Heart left ventricle (tissue), 16 donors: ENCODE measurements around the gene CENPU. TPM values are rescaled to one million over a fixed set of nuclear protein-coding genes. Genes with fewer than 3 reads are reported as not detected.
A peak's percentile ranks its signal among the peaks of the same experiment; 100 is the strongest.

Experiments used
- ATAC-seq, 4 donors: fragments of 200-7000 bp; cut with Tn5 transposase; one replicate each; pipeline ENCODE4 v1.9.1; 2020 to 2022; ENCODE audit warnings: moderate library complexity in 4 of 4, mild to moderate bottlenecking in 3 of 4, moderate number of reproducible peaks in 1 of 4
- DNase-seq, 5 donors: peaks; one replicate each; pipeline ENCODE4 v3.0.0-alpha.2; 2020
- H3K27ac ChIP-seq, 12 donors: fragments of 200-600 bp; sonication (generic) in 4 of 12; one replicate each; pipeline versions ENCODE4 v1.5.0 to v1.8.0; 2016 to 2022; ENCODE audit warnings: mild to moderate bottlenecking in 2 of 12
- H3K27me3 ChIP-seq, 9 donors: fragments of 200-600 bp; sonication (generic) in 2 of 9; one replicate each; pipeline versions ENCODE4 v1.5.1 to v1.8.0; 2016 to 2022; ENCODE audit warnings: mild to moderate bottlenecking in 3 of 9
- H3K36me3 ChIP-seq, 9 donors: fragments of 200-600 bp; sonication (generic) in 2 of 9; one replicate each; pipeline versions ENCODE4 v1.5.0 to v1.8.0; 2018 to 2022; ENCODE audit warnings: mild to moderate bottlenecking in 2 of 9
- H3K4me1 ChIP-seq, 12 donors: fragments of 200-600 bp; sonication (generic) in 4 of 12; one replicate each; pipeline versions ENCODE4 v1.5.0 to v1.8.0; 2016 to 2022; ENCODE audit warnings: mild to moderate bottlenecking in 3 of 12
- H3K4me3 ChIP-seq, 12 donors: fragments of 200-600 bp; sonication (generic) in 4 of 12; one replicate each; pipeline versions ENCODE4 v1.5.0 to v1.8.0; 2017 to 2022; ENCODE audit warnings: mild to moderate bottlenecking in 9 of 12, moderate library complexity in 4 of 12
- H3K9me3 ChIP-seq, 12 donors: fragments of 200-600 bp; sonication (generic) in 4 of 12; one replicate each; pipeline versions ENCODE4 v1.5.0 to v1.8.0; 2016 to 2022; ENCODE audit warnings: mild to moderate bottlenecking in 1 of 12
- POLR2A ChIP-seq, 2 donors: fragments of 450-650 bp; IDR thresholded peaks; one replicate each; pipeline ENCODE4 v1.6.1; 2017; ENCODE audit warnings: antibody characterized with exemption in 2 of 2, mild to moderate bottlenecking in 2 of 2, moderate library complexity in 2 of 2
- WGBS, 4 donors: extraction: QIAGEN DNeasy Blood & Tissue Kit in 2 of 4; methylation state at CpG; one replicate each; pipeline versions ENCODE4 v1.1.5 to v1.1.7; 2013 to 2018; 5-methylcytosine and 5-hydroxymethylcytosine counted together
- intact Hi-C, 10 donors: fragments of 100-400 bp; cut with DNase I; formaldehyde crosslinking; loops; one replicate each; pipeline versions ENCODE4 v1.11.1 to v1.14.2; 2022
- polyA plus RNA-seq, 2 donors: library from polyadenylated mRNA; stranded (reverse); fragments of 200-250 nt; gene quantifications; one replicate each; pipeline ENCODE4 v1.2.3, GENCODE V29; 2013
- total RNA-seq, 9 donors: library from RNA; depleted of rRNA in 2 of 9; stranded (reverse); fragments of >200 nt in 2 of 9; fragmentation: NEBNext Ultra II Directional in 3 of 9; extraction: Animal tissue kit (Norgen Biotek cat#: 25700) in 3 of 9; gene quantifications; one replicate each; pipeline versions ENCODE4 v1.1.0 to v1.2.4, GENCODE V29; 2016 to 2023
- TF ChIP-seq, protein P1 (sequence below), 12 donors: fragments of 200-600 bp; sonication (generic) in 4 of 12; IDR thresholded peaks; one replicate each; pipeline versions ENCODE4 v1.5.0 to v1.8.0; 2018 to 2022; ENCODE audit warnings: antibody characterized with exemption in 12 of 12, mild to moderate bottlenecking in 5 of 12
- donor health status: ischemic (EF 13 %, LVEDD 7.1; RV severe dilation, severe dysfunction).
- donor health status: healthy with polysubstance abuse.
- donor health status: DM: no; HTN: yes; CAD: no.
- donor health status: DM: no; HTN: no; CAD: no.
- donor health status: ischemic (EF 25% LVEDD 6.9; RV normal size, moderate dysfunction).
- donor health status: ischemic (EF 25% LVEDD 5.7; RV mildly dilated, moderate dysfunction).
- donor health status: healthy.
- donor health status: DM: yes; HTN: yes; CAD: no.
- donor health status: ischemic (EF 35%, LVEDD 5.7; RV mildly dilated, moderate dysfunction).
- donor health status: nonischemic (EF 11% LVEDD 7.7; RV severe dilation, severe dysfunction).
- donor health status: DM: yes; HTN: yes; CAD: no.
- donor health status: PGD.
- donor health status: ischemic (EF 29% LVEDD 5.4; RV normal size, mild dysfunction).
- donor health status: nonischemic (EF 23%, LVEDD 6.1; RV moderate dilation, normal function).

The CENPU gene
- total and polyA plus RNA-seq, 11 donors: 0.36 to 7.1 (median 1.2) TPM

GRCh38 chr4:184684491-184685189, 49.3 kb downstream of the CENPU start:
- no peak overlapping the region for H3K4me3 ChIP-seq
- 48 to 69% (median 63%) methylated on average over 5 of the region's 5 CpGs for WGBS, 4 donors
- no peaks in the 10 kb centered on the region for H3K27me3 ChIP-seq
- H3K27ac ChIP-seq: peak overlapping the region in 1 of 12 donors; percentile 59
- intact Hi-C loops: no loop called here
- H3K4me1 ChIP-seq: peaks cover 0 to 33% (median 0%) of the 10 kb centered on the region in 12 donors
- no peak for TF ChIP-seq POLR2A (IDR thresholded peaks at IDR 0.05)
- TF ChIP-seq, protein P1, sequence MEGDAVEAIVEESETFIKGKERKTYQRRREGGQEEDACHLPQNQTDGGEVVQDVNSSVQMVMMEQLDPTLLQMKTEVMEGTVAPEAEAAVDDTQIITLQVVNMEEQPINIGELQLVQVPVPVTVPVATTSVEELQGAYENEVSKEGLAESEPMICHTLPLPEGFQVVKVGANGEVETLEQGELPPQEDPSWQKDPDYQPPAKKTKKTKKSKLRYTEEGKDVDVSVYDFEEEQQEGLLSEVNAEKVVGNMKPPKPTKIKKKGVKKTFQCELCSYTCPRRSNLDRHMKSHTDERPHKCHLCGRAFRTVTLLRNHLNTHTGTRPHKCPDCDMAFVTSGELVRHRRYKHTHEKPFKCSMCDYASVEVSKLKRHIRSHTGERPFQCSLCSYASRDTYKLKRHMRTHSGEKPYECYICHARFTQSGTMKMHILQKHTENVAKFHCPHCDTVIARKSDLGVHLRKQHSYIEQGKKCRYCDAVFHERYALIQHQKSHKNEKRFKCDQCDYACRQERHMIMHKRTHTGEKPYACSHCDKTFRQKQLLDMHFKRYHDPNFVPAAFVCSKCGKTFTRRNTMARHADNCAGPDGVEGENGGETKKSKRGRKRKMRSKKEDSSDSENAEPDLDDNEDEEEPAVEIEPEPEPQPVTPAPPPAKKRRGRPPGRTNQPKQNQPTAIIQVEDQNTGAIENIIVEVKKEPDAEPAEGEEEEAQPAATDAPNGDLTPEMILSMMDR (IDR thresholded peaks at IDR 0.05): no peak
- ATAC-seq (peak; percentile 26 to 66 (median 60)), DNase-seq (no peak)
- H3K9me3 ChIP-seq: no peaks in the 10 kb centered on the region
- H3K36me3 ChIP-seq: peaks cover 0 to 57% (median 5%) of the 10 kb centered on the region in 9 donors

- Histone ChIP-seq H3K4me1 (peaks cover 0 to 24% (median 0%) of the 10 kb centered on the region in 12 donors), H3K27ac (no peak overlapping the region), H3K27me3 (no peaks in the 10 kb centered on the region), H3K4me3 (no peak overlapping the region), H3K9me3 (no peaks in the 10 kb centered on the region), H3K36me3 (peaks cover 0 to 52% (median 3%) of the 10 kb centered on the region in 9 donors)
- intact Hi-C loops: no loop called here
- ATAC-seq (no peak), DNase-seq (no peak)
- 93 to 100% (median 97%) methylated on average over 1 of the region's 1 CpG for WGBS, 4 donors
- no peak for TF ChIP-seq POLR2A (IDR thresholded peaks at IDR 0.05)
- TF ChIP-seq, protein P1 (IDR thresholded peaks at IDR 0.05): no peak
Measured at GRCh38 chr4:184681916-184682315, 52.0 kb downstream of the CENPU start.

- TF ChIP-seq POLR2A (IDR thresholded peaks at IDR 0.05): no peak
- TF ChIP-seq, protein P1 (IDR thresholded peaks at IDR 0.05): no peak
- H3K27ac ChIP-seq: no peak overlapping the region
- H3K4me1 ChIP-seq: peaks cover 0 to 24% (median 0%) of the 10 kb centered on the region in 12 donors
- intact Hi-C loops: no loop called here
- WGBS, 4 donors: 73 to 85% (median 76%) methylated on average over 9 of the region's 9 CpGs
- ATAC-seq: peak in 2 of 4 donors; percentile 22 to 27
- H3K27me3 ChIP-seq: no peaks in the 10 kb centered on the region
- H3K36me3 ChIP-seq: peaks cover 0 to 43% (median 3%) of the 10 kb centered on the region in 9 donors
- H3K4me3 ChIP-seq: no peak overlapping the region
- no peaks in the 10 kb centered on the region for H3K9me3 ChIP-seq
- no peak for DNase-seq
Measured at GRCh38 chr4:184680698-184681097, 53.2 kb downstream of the CENPU start.

DNA sequence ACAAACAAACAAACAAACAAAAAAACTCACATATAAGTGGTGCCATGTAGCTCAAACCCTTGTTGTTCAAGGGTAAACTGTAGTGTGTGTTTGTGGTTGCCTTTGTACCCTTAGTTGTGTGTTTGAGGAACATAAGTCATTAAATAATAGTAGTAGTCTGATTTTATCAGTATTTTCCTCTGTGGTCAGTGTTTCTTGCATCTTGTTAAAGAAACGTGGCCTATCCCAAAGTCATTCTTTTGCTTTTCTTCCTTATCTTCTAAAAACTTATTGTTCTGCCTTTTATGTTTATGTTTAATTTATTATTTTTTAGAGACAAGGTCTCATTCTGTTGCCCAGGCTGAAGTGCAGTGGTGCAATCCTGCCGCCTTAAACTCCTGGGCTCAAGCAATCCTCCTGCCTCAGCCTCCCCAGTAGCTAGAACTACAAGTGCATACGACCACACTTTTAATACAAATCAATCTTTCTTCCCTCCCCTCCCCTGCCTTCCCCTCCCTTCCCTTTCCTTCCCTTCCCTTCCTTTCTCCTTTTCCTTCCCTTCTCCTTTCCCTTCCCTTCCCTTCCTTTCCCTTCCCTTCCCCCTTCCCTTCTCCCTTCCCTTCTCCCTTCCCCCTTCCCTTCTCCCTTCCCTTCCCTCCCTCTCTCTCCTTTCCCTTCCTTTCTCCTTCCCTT, 57.9 kb downstream of the CENPU start:
- TF ChIP-seq, protein P1 (IDR thresholded peaks at IDR 0.05): no peak
- TF ChIP-seq POLR2A (IDR thresholded peaks at IDR 0.05): no peak
- peaks cover 2 to 64% (median 40%) of the 10 kb centered on the region in 9 donors for H3K36me3 ChIP-seq
- peaks cover 0 to 4% (median 0%) of the 10 kb centered on the region in 12 donors for H3K4me1 ChIP-seq
- DNase-seq (no peak), ATAC-seq (no peak)
- no peaks in the 10 kb centered on the region for H3K9me3 ChIP-seq
- 90 to 97% (median 94%) methylated on average over 3 of the region's 3 CpGs for WGBS, 4 donors
- no peaks in the 10 kb centered on the region for H3K27me3 ChIP-seq
- no peak overlapping the region for H3K27ac ChIP-seq
- H3K4me3 ChIP-seq: no peak overlapping the region
- intact Hi-C loops: no loop called here
